HepG2 (cell line): ENCODE data around the gene SP6.

Experiments
- ETV6 ChIP-seq: sonication (generic); formaldehyde crosslinking; conservative IDR thresholded peaks from 2 replicates; pipeline ENCODE4 v1.4.0; 2020; ENCODE audit warnings: missing genetic modification reagents
- EZH2 ChIP-seq: conservative IDR thresholded peaks from 2 replicates; pipeline ENCODE4 v1.6.1; 2012; ENCODE audit warnings: mild to moderate bottlenecking, low read depth, low read length, moderate library complexity
- FOXP1 ChIP-seq, 2 experiments: fragments of 450-650 bp in 1 of 2; IDR thresholded peaks; 2 replicates each; pipeline ENCODE4 v1.6.1; 2017 to 2018; ENCODE audit warnings: antibody characterized with exemption in 1 of 2
- RAD21 ChIP-seq: fragments of 450-650 bp; formaldehyde crosslinking; IDR thresholded peaks from 2 replicates; pipeline ENCODE4 v1.5.0; 2020; ENCODE audit warnings: mild to moderate bottlenecking
- ZBTB8A ChIP-seq: sonication (generic); formaldehyde crosslinking; IDR thresholded peaks from 2 replicates; pipeline ENCODE4 v1.4.0; 2020; ENCODE audit warnings: mild to moderate bottlenecking, low read depth, missing genetic modification reagents, borderline replicate concordance
- ZNF224 ChIP-seq: sonication (generic); formaldehyde crosslinking; IDR thresholded peaks from 2 replicates; pipeline ENCODE4 v1.5.0; 2020; ENCODE audit warnings: mild to moderate bottlenecking, missing genetic modification reagents
- TF ChIP-seq, protein P1 (sequence below): sonication (generic); formaldehyde crosslinking; IDR thresholded peaks from 2 replicates; pipeline ENCODE4 v1.4.0; 2020; ENCODE audit warnings: missing genetic modification reagents
- TF ChIP-seq, protein P2 (sequence below): sonication (generic); formaldehyde crosslinking; IDR thresholded peaks from 2 replicates; pipeline ENCODE4 v1.5.1; 2020; ENCODE audit warnings: mild to moderate bottlenecking, missing genetic modification reagents
- TF ChIP-seq, protein P3 (sequence below): sonication (generic); formaldehyde crosslinking; IDR thresholded peaks from 2 replicates; pipeline ENCODE4 v1.4.0; 2020; ENCODE audit warnings: mild to moderate bottlenecking, missing genetic modification reagents
- TF ChIP-seq, protein P4 (sequence below): sonication (generic); formaldehyde crosslinking; IDR thresholded peaks from 2 replicates; pipeline ENCODE4 v1.4.0; 2020; ENCODE audit warnings: missing genetic modification reagents
- TF ChIP-seq, protein P5 (sequence below): sonication (generic); formaldehyde crosslinking; IDR thresholded peaks from 2 replicates; pipeline ENCODE4 v1.5.0; 2020; ENCODE audit warnings: mild to moderate bottlenecking, missing genetic modification reagents, moderate library complexity

DNA sequence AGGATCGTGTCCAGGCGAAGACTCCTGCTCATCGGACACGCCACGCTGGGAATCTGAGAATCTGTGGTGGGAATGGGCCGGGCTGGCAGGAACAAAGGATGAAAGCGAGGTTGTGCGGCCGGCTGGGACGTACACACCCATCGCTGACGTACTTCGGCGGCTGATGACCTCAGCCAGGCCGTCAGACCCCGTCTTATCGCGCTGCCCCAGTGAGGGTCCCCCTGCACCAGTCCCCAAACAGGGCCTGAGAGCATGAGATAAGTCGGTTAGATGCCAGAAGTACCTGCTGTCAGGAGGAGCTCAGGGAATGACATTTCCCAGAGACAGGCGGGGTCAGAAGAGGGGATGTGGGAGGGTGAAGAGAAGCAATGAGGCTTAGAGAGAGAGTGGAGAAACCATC, 16.0 kb upstream of the SP6 start:
- TF ChIP-seq, protein P1, sequence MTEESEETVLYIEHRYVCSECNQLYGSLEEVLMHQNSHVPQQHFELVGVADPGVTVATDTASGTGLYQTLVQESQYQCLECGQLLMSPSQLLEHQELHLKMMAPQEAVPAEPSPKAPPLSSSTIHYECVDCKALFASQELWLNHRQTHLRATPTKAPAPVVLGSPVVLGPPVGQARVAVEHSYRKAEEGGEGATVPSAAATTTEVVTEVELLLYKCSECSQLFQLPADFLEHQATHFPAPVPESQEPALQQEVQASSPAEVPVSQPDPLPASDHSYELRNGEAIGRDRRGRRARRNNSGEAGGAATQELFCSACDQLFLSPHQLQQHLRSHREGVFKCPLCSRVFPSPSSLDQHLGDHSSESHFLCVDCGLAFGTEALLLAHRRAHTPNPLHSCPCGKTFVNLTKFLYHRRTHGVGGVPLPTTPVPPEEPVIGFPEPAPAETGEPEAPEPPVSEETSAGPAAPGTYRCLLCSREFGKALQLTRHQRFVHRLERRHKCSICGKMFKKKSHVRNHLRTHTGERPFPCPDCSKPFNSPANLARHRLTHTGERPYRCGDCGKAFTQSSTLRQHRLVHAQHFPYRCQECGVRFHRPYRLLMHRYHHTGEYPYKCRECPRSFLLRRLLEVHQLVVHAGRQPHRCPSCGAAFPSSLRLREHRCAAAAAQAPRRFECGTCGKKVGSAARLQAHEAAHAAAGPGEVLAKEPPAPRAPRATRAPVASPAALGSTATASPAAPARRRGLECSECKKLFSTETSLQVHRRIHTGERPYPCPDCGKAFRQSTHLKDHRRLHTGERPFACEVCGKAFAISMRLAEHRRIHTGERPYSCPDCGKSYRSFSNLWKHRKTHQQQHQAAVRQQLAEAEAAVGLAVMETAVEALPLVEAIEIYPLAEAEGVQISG (CRISPR knock-in tag) = no peak
- no peak for TF ChIP-seq ETV6 (CRISPR knock-in tag)
- TF ChIP-seq, protein P2, sequence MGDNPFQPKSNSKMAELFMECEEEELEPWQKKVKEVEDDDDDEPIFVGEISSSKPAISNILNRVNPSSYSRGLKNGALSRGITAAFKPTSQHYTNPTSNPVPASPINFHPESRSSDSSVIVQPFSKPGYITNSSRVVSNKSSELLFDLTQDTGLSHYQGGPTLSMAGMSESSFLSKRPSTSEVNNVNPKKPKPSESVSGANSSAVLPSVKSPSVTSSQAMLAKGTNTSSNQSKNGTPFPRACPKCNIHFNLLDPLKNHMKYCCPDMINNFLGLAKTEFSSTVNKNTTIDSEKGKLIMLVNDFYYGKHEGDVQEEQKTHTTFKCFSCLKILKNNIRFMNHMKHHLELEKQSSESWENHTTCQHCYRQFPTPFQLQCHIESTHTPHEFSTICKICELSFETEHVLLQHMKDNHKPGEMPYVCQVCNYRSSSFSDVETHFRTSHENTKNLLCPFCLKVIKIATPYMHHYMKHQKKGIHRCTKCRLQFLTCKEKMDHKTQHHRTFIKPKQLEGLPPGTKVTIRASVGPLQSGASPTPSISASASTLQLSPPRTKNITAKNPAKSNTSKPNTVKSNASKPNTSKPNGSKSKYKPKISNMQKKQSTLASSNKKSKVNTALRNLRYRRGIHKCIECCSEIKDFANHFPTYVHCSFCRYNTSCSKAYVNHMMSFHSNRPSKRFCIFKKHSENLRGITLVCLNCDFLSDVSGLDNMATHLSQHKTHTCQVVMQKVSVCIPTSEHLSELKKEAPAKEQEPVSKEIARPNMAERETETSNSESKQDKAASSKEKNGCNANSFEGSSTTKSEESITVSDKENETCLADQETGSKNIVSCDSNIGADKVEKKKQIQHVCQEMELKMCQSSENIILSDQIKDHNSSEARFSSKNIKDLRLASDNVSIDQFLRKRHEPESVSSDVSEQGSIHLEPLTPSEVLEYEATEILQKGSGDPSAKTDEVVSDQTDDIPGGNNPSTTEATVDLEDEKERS = no peak
- TF ChIP-seq, protein P3, sequence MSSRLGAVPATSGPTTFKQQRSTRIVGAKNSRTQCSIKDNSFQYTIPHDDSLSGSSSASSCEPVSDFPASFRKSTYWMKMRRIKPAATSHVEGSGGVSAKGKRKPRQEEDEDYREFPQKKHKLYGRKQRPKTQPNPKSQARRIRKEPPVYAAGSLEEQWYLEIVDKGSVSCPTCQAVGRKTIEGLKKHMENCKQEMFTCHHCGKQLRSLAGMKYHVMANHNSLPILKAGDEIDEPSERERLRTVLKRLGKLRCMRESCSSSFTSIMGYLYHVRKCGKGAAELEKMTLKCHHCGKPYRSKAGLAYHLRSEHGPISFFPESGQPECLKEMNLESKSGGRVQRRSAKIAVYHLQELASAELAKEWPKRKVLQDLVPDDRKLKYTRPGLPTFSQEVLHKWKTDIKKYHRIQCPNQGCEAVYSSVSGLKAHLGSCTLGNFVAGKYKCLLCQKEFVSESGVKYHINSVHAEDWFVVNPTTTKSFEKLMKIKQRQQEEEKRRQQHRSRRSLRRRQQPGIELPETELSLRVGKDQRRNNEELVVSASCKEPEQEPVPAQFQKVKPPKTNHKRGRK = no peak
- TF ChIP-seq, protein P4, sequence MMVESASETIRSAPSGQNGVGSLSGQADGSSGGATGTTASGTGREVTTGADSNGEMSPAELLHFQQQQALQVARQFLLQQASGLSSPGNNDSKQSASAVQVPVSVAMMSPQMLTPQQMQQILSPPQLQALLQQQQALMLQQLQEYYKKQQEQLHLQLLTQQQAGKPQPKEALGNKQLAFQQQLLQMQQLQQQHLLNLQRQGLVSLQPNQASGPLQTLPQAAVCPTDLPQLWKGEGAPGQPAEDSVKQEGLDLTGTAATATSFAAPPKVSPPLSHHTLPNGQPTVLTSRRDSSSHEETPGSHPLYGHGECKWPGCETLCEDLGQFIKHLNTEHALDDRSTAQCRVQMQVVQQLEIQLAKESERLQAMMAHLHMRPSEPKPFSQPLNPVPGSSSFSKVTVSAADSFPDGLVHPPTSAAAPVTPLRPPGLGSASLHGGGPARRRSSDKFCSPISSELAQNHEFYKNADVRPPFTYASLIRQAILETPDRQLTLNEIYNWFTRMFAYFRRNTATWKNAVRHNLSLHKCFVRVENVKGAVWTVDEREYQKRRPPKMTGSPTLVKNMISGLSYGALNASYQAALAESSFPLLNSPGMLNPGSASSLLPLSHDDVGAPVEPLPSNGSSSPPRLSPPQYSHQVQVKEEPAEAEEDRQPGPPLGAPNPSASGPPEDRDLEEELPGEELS (CRISPR knock-in tag) = no peak
- no peak for TF ChIP-seq ZBTB8A
- no peak for TF ChIP-seq FOXP1 (IDR thresholded peaks at IDR 0.05)
- no peak for TF ChIP-seq FOXP1 (CRISPR knock-in tag; IDR thresholded peaks at IDR 0.05)
- TF ChIP-seq EZH2 = no peak
- TF ChIP-seq, protein P5, sequence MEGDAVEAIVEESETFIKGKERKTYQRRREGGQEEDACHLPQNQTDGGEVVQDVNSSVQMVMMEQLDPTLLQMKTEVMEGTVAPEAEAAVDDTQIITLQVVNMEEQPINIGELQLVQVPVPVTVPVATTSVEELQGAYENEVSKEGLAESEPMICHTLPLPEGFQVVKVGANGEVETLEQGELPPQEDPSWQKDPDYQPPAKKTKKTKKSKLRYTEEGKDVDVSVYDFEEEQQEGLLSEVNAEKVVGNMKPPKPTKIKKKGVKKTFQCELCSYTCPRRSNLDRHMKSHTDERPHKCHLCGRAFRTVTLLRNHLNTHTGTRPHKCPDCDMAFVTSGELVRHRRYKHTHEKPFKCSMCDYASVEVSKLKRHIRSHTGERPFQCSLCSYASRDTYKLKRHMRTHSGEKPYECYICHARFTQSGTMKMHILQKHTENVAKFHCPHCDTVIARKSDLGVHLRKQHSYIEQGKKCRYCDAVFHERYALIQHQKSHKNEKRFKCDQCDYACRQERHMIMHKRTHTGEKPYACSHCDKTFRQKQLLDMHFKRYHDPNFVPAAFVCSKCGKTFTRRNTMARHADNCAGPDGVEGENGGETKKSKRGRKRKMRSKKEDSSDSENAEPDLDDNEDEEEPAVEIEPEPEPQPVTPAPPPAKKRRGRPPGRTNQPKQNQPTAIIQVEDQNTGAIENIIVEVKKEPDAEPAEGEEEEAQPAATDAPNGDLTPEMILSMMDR (CRISPR knock-in tag) = no peak
- TF ChIP-seq ZNF224 (CRISPR knock-in tag) = no peak
- no peak for TF ChIP-seq RAD21
